Panc1 (cell line): ENCODE measurements around the gene NRG2. TPM values are rescaled to one million over a fixed set of nuclear protein-coding genes. Genes with fewer than 3 reads are reported as not detected.

ENCODE experiments used
- ATAC-seq: fragments of 200-7000 bp; cut with Tn5 transposase; 2 replicates; pipeline ENCODE4 v1.9.1; 2020; ENCODE audit warnings: mild to moderate bottlenecking, moderate library complexity
- BruUV-seq: library from RNA; stranded (reverse); fragments of 400-500 nt; replicated peaks from 2 replicates; lab custom pipeline; 2021; lab: Mats Ljungman, UMichigan
- CTCF ChIA-PET: fragments of 300-600 bp; sonication (Branson Sonifier 250); formaldehyde crosslinking; loops from one replicate; lab custom pipeline; 2022; ENCODE audit warnings: antibody characterized with exemption; lab: Charles Lee
- POLR2A ChIA-PET: fragments of 300-600 bp; sonication (Branson Sonifier 250); formaldehyde crosslinking; loops from one replicate; lab custom pipeline; 2022; ENCODE audit warnings: antibody characterized with exemption; lab: Charles Lee
- DNase-seq: peaks from one replicate; pipeline ENCODE4 v3.0.0-alpha.2; 2010; ENCODE audit warnings: low read depth, low spot score
- H3K27ac ChIP-seq: 2 replicates; pipeline ENCODE4 v1.5.1; 2011; ENCODE audit warnings: mild to moderate bottlenecking, low read length, inconsistent platforms
- H3K27me3 ChIP-seq: fragments of 200-500 bp; sonication (Bioruptor generic); 2 replicates; pipeline ENCODE4 v1.6.0; 2014; ENCODE audit warnings: low read length, inconsistent platforms; ENCODE audit not compliant: control insufficient read depth, insufficient read depth
- H3K36me3 ChIP-seq: fragments of 200-500 bp; sonication (Bioruptor generic); 2 replicates; pipeline ENCODE4 v1.5.1; 2014; ENCODE audit warnings: inconsistent platforms, mild to moderate bottlenecking, low read length, moderate library complexity; ENCODE audit not compliant: control insufficient read depth, insufficient read depth
- H3K4me1 ChIP-seq: 2 replicates; pipeline ENCODE4 v1.5.1; 2011; ENCODE audit warnings: inconsistent platforms, mild to moderate bottlenecking, low read length, moderate library complexity; ENCODE audit not compliant: control insufficient read depth, insufficient read depth
- H3K4me3 ChIP-seq, 2 experiments: 2 replicates each; pipeline ENCODE4 v1.5.1; 2011 to 2012; ENCODE audit warnings: low read depth in 2 of 2, low read length in 2 of 2, mild to moderate bottlenecking in 2 of 2, inconsistent platforms in 1 of 2, moderate library complexity in 1 of 2
- H3K9me3 ChIP-seq: fragments of 200-500 bp; sonication (Bioruptor generic); 2 replicates; pipeline ENCODE4 v1.5.1; 2014; ENCODE audit warnings: low read depth, mild to moderate bottlenecking, inconsistent platforms, low read length, moderate library complexity; ENCODE audit not compliant: control insufficient read depth, insufficient read depth
- CTCF ChIP-seq: fragments of 450-650 bp; IDR thresholded peaks from 2 replicates; pipeline ENCODE4 v1.5.1; 2017; ENCODE audit warnings: mild to moderate bottlenecking
- POLR2AphosphoS5 ChIP-seq: IDR thresholded peaks from 2 replicates; pipeline ENCODE4 v1.6.1; 2012; ENCODE audit warnings: mild to moderate bottlenecking, low read depth, low read length, moderate library complexity
- REST ChIP-seq, 2 experiments: IDR thresholded peaks; 2 replicates each; pipeline ENCODE4 v1.6.1; 2011 to 2012; ENCODE audit warnings: low read depth in 2 of 2, control low read depth in 1 of 2, low read length in 1 of 2, mild to moderate bottlenecking in 1 of 2, moderate library complexity in 1 of 2; ENCODE audit not compliant: insufficient read depth in 1 of 2
- SIN3A ChIP-seq: IDR thresholded peaks from 2 replicates; pipeline ENCODE4 v1.6.1; 2012; ENCODE audit warnings: low read depth, mild to moderate bottlenecking, low read length, moderate library complexity, borderline replicate concordance; ENCODE audit not compliant: insufficient read depth
- TCF7L2 ChIP-seq: IDR thresholded peaks from 2 replicates; pipeline ENCODE4 v1.6.1; 2011; ENCODE audit warnings: mild to moderate bottlenecking, low read depth, low read length, inconsistent platforms
- in situ Hi-C: cut with HindIII; loops from 2 replicates; pipeline ENCODE4 v1.10.0; 2016; ENCODE audit warnings: low sequenced_read_pairs, low pct_unique_long_range_greater_than_20kb
- intact Hi-C: fragments of 100-400 bp; cut with micrococcal nuclease; formaldehyde crosslinking; loops from one replicate; pipeline ENCODE4 v1.10.0; 2022; ENCODE audit not compliant: unreplicated experiment
- total RNA-seq: library from RNA; stranded (reverse); gene quantifications from one replicate; pipeline ENCODE4 v1.2.1, GENCODE V29; 2021; ENCODE audit not compliant: unreplicated experiment

Gene NRG2
- total RNA-seq, 1 experiment from 2014 or later = 20.2 TPM

GRCh38 chr5:139854029-139854605 is 189.0 kb downstream of the NRG2 start:
- Histone ChIP-seq H3K27ac (no peak overlapping the region), H3K4me1 (no peaks in the 10 kb centered on the region), H3K27me3 (no peaks in the 10 kb centered on the region), H3K9me3 (no peaks in the 10 kb centered on the region), H3K4me3 (no peak overlapping the region), H3K36me3 (no peaks in the 10 kb centered on the region)
- no TSS peak for BruUV-seq
- in situ Hi-C loops (no loop called here), intact Hi-C loops (no loop called here)
- DNase-seq (no peak), ATAC-seq (no peak)
- POLR2A ChIA-PET = no interaction called here
- CTCF ChIA-PET = no interaction called here
- no peak for TF ChIP-seq REST (IDR thresholded peaks at IDR 0.05; ENCODE audit: insufficient read depth in 1 of 2, low read depth in 2 of 2, low read length in 1 of 2)
- TF ChIP-seq POLR2AphosphoS5 = no peak
- no peak for TF ChIP-seq TCF7L2
- TF ChIP-seq CTCF = no peak

- Histone ChIP-seq H3K9me3 (no peaks in the 10 kb centered on the region), H3K4me1 (no peaks in the 10 kb centered on the region), H3K27me3 (no peaks in the 10 kb centered on the region), H3K27ac (no peak overlapping the region), H3K36me3 (no peaks in the 10 kb centered on the region), H3K4me3 (no peak overlapping the region)
- DNase-seq (no peak), ATAC-seq (no peak)
- in situ Hi-C loops = no loop called here
- ChIA-PET POLR2A (no interaction called here), CTCF (no interaction called here)
- intact Hi-C loops = no loop called here
- no TSS peak for BruUV-seq
- TF ChIP-seq REST (IDR thresholded peaks at IDR 0.05; ENCODE audit: insufficient read depth in 1 of 2, low read depth in 2 of 2, low read length in 1 of 2) = no peak
- no peak for TF ChIP-seq SIN3A
- TF ChIP-seq POLR2AphosphoS5 = no peak
- TF ChIP-seq CTCF = no peak
- no peak for TF ChIP-seq TCF7L2
Measured at GRCh38 chr5:139852696-139853095, 190.4 kb downstream of the NRG2 start.
